ENCODE results near the gene NOSTRIN.

The NOSTRIN gene

GRCh38 chr2:168798076-168798887, 4.2 kb upstream of the NOSTRIN start:
- Mint-ChIP-seq H3K9me3 (peaks cover 2% of the 10 kb centered on the region), H3K27me3 (peaks cover 2% of the 10 kb centered on the region), H3K27ac (no peak overlapping the region), H3K4me3 (no peak overlapping the region), H3K4me1 (no peaks in the 10 kb centered on the region), H3K36me3 (no peaks in the 10 kb centered on the region)
- ATAC-seq (ENCODE audit: low read depth): no peak
- no peak for DNase-seq (ENCODE audit: low spot score in 2 of 2)

- H3K27me3 Mint-ChIP-seq: peaks cover 2% of the 10 kb centered on the region
- peaks cover 2% of the 10 kb centered on the region for H3K9me3 Mint-ChIP-seq
- no peak overlapping the region for H3K27ac Mint-ChIP-seq
- no peaks in the 10 kb centered on the region for H3K36me3 Mint-ChIP-seq
- H3K4me3 Mint-ChIP-seq: no peak overlapping the region
- H3K4me1 Mint-ChIP-seq: no peaks in the 10 kb centered on the region
- DNase-seq (ENCODE audit: low spot score in 2 of 2) (no peak), ATAC-seq (ENCODE audit: low read depth) (no peak)
Measured at GRCh38 chr2:168798888-168799410, 3.5 kb upstream of the NOSTRIN start.

GRCh38 chr2:168801471-168801870, 966 bp upstream of the NOSTRIN start:
- no peaks in the 10 kb centered on the region for H3K36me3 Mint-ChIP-seq
- no peaks in the 10 kb centered on the region for H3K27me3 Mint-ChIP-seq
- no peak overlapping the region for H3K4me3 Mint-ChIP-seq
- ATAC-seq (ENCODE audit: low read depth): no peak
- no peak overlapping the region for H3K27ac Mint-ChIP-seq
- H3K9me3 Mint-ChIP-seq: no peaks in the 10 kb centered on the region
- H3K4me1 Mint-ChIP-seq: no peaks in the 10 kb centered on the region
- no peak for DNase-seq (ENCODE audit: low spot score in 2 of 2)

GRCh38 chr2:168802859-168803725, 655 bp downstream of the NOSTRIN start:
- DNase-seq (ENCODE audit: low spot score in 2 of 2) (no peak), ATAC-seq (ENCODE audit: low read depth) (no peak)
- no peak overlapping the region for H3K27ac Mint-ChIP-seq
- no peaks in the 10 kb centered on the region for H3K9me3 Mint-ChIP-seq
- no peak overlapping the region for H3K4me3 Mint-ChIP-seq
- no peaks in the 10 kb centered on the region for H3K27me3 Mint-ChIP-seq
- no peaks in the 10 kb centered on the region for H3K4me1 Mint-ChIP-seq
- no peaks in the 10 kb centered on the region for H3K36me3 Mint-ChIP-seq

GRCh38 chr2:168804214-168804613, 1.8 kb downstream of the NOSTRIN start:
- H3K27ac Mint-ChIP-seq: no peak overlapping the region
- H3K4me3 Mint-ChIP-seq: no peak overlapping the region
- no peaks in the 10 kb centered on the region for H3K4me1 Mint-ChIP-seq
- DNase-seq (ENCODE audit: low spot score in 2 of 2) (no peak), ATAC-seq (ENCODE audit: low read depth) (no peak)
- H3K36me3 Mint-ChIP-seq: no peaks in the 10 kb centered on the region
- H3K27me3 Mint-ChIP-seq: no peaks in the 10 kb centered on the region
- H3K9me3 Mint-ChIP-seq: no peaks in the 10 kb centered on the region

GRCh38 chr2:168805615-168806014, 3.2 kb downstream of the NOSTRIN start:
- H3K27me3 Mint-ChIP-seq: no peaks in the 10 kb centered on the region
- H3K9me3 Mint-ChIP-seq: no peaks in the 10 kb centered on the region
- no peak overlapping the region for H3K27ac Mint-ChIP-seq
- H3K4me1 Mint-ChIP-seq: no peaks in the 10 kb centered on the region
- ATAC-seq (ENCODE audit: low read depth) (no peak), DNase-seq (ENCODE audit: low spot score in 2 of 2) (no peak)
- no peaks in the 10 kb centered on the region for H3K36me3 Mint-ChIP-seq
- H3K4me3 Mint-ChIP-seq: no peak overlapping the region

- Mint-ChIP-seq H3K36me3 (no peaks in the 10 kb centered on the region), H3K9me3 (no peaks in the 10 kb centered on the region), H3K4me1 (no peaks in the 10 kb centered on the region), H3K27ac (no peak overlapping the region), H3K27me3 (no peaks in the 10 kb centered on the region), H3K4me3 (no peak overlapping the region)
- DNase-seq (ENCODE audit: low spot score in 2 of 2) (no peak), ATAC-seq (ENCODE audit: low read depth) (no peak)
Measured at GRCh38 chr2:168809537-168809936, 7.1 kb downstream of the NOSTRIN start.

- ATAC-seq (ENCODE audit: low read depth) (no peak), DNase-seq (ENCODE audit: low spot score in 2 of 2) (no peak)
- Mint-ChIP-seq H3K27me3 (no peaks in the 10 kb centered on the region), H3K4me3 (no peak overlapping the region), H3K27ac (no peak overlapping the region), H3K36me3 (no peaks in the 10 kb centered on the region), H3K4me1 (no peaks in the 10 kb centered on the region), H3K9me3 (no peaks in the 10 kb centered on the region)
Measured at GRCh38 chr2:168810235-168810634, 7.8 kb downstream of the NOSTRIN start.

GRCh38 chr2:168811696-168812095, 9.3 kb downstream of the NOSTRIN start:
- Mint-ChIP-seq H3K27ac (no peak overlapping the region), H3K4me3 (no peak overlapping the region), H3K4me1 (no peaks in the 10 kb centered on the region), H3K9me3 (no peaks in the 10 kb centered on the region), H3K36me3 (no peaks in the 10 kb centered on the region), H3K27me3 (peaks cover 2% of the 10 kb centered on the region)
- ATAC-seq (ENCODE audit: low read depth) (no peak), DNase-seq (ENCODE audit: low spot score in 2 of 2) (no peak)

- Mint-ChIP-seq H3K4me1 (no peaks in the 10 kb centered on the region), H3K27me3 (peaks cover 2% of the 10 kb centered on the region), H3K9me3 (no peaks in the 10 kb centered on the region), H3K27ac (no peak overlapping the region), H3K36me3 (no peaks in the 10 kb centered on the region), H3K4me3 (no peak overlapping the region)
- DNase-seq (ENCODE audit: low spot score in 2 of 2) (no peak), ATAC-seq (ENCODE audit: low read depth) (no peak)
Measured at GRCh38 chr2:168814046-168814445, 11.6 kb downstream of the NOSTRIN start.

- Mint-ChIP-seq H3K27ac (no peak overlapping the region), H3K36me3 (no peaks in the 10 kb centered on the region), H3K27me3 (peaks cover 2% of the 10 kb centered on the region), H3K4me3 (no peak overlapping the region), H3K4me1 (no peaks in the 10 kb centered on the region), H3K9me3 (no peaks in the 10 kb centered on the region)
- ATAC-seq (ENCODE audit: low read depth) (no peak), DNase-seq (ENCODE audit: low spot score in 2 of 2) (no peak)
Measured at GRCh38 chr2:168814939-168815907, 12.8 kb downstream of the NOSTRIN start.

GRCh38 chr2:168816369-168816768, 13.9 kb downstream of the NOSTRIN start:
- Mint-ChIP-seq H3K27ac (no peak overlapping the region), H3K36me3 (no peaks in the 10 kb centered on the region), H3K4me1 (no peaks in the 10 kb centered on the region), H3K4me3 (no peak overlapping the region), H3K9me3 (no peaks in the 10 kb centered on the region), H3K27me3 (peaks cover 2% of the 10 kb centered on the region)
- DNase-seq (ENCODE audit: low spot score in 2 of 2): no peak
- ATAC-seq (ENCODE audit: low read depth): no peak

GRCh38 chr2:168819050-168819715, 16.7 kb downstream of the NOSTRIN start:
- Mint-ChIP-seq H3K4me3 (no peak overlapping the region), H3K27ac (no peak overlapping the region), H3K36me3 (no peaks in the 10 kb centered on the region), H3K4me1 (no peaks in the 10 kb centered on the region), H3K9me3 (no peaks in the 10 kb centered on the region), H3K27me3 (peaks cover 2% of the 10 kb centered on the region)
- no peak for DNase-seq (ENCODE audit: low spot score in 2 of 2)
- ATAC-seq (ENCODE audit: low read depth): no peak

All from memory B cell (primary cell).